ENCODE measurements around the gene DSTN. TPM values are rescaled to one million over a fixed set of nuclear protein-coding genes. Genes with fewer than 3 reads are reported as not detected.

DSTN gene
- 165 TPM for total RNA-seq
- long read RNA-seq, transcript DSTN-203 (5 exons, 1,853 nt), result minor isoform, 10 of 841 reads
- long read RNA-seq, transcript DSTN-201 (4 exons, 3,617 nt), result major isoform, 776 of 841 reads
- long read RNA-seq, partial matches to known transcripts, result 19 of 841 reads
- long read RNA-seq, other reads (novel, unspliced or antisense), result 36 of 841 reads

DNA sequence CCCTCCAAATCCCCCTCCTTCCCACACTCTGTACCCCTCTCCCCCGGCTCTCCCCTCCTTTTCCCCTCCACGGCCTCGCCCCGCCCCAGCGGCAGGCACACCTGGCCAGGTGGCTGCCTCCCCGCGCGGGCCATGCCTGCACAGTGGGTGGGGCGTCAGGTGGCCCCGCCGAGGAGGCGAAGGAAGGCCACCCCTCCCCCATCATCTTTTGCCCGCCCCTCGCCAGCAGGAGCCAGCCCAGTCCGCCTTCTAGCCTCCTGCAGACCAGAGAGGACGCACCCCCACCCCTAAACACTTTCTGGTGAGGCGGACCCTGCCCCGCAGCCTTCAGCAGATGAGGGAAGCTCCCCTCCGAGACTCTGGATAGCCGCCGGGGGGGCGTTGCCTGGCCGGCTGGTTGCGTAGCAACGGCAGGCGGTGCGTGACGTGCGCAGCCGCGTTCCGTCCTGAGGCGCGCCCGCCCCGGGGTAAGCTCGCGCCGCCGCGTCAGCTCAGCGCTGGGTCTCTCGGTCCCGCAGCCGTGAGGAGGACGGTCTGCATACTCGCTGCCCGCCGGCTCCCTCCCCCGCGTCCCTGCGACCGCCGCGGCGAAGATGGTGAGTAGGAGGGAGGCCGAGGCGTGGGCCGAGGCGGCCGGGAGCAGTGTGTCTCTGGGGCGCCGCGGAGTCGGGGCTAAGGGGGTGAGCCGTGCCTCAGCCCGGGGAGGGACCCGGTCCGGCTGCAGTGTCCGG, at the start of gene DSTN:
Gene DSTN (plus strand): TSS at position 460 of the 731 bp plus-strand sequence. CDS start 134 bp downstream, at position 594.
- DNase-seq (ENCODE audit: low spot score), result peak; percentile 97

DNA sequence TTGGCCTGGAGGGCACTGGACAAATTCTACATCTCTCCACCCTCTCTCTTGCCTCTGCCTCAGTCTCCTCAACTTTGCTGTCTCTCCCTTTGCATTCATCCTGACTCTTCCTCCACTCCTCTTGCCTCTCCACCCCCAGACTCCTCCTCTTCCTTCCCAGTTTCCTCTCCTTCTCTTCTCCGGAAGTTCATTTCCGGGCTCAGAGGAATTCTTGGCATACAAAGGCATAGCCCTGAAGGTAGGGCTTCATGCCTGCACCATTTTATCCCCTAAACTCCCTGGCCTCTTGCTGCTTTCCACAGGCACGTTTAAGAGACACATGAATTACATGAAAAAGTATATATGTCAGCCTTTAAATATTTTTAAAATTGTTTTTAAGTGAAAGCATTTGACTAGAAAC, 49.3 kb upstream of the DSTN start:
- no peak for DNase-seq (ENCODE audit: low spot score)

DNA sequence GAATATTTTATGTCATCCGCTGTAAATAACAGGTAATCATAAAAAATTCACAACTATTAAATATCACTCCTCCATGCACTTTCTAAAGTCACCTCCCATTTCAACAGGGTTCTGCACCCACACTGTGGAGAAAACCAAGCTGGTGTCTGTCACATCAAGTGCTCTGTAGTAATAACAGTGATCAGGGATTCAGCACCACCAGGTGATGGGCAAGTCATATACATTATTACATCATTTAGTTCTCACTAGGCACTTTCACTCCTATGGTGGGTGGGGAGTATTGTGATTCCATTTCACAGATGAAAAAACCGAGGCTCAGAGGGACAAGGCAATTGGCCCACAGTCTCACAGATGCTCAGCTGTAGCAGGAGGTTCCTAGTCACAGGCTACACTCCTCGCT, 47.3 kb upstream of the DSTN start:
- no peak for DNase-seq (ENCODE audit: low spot score)

DNA sequence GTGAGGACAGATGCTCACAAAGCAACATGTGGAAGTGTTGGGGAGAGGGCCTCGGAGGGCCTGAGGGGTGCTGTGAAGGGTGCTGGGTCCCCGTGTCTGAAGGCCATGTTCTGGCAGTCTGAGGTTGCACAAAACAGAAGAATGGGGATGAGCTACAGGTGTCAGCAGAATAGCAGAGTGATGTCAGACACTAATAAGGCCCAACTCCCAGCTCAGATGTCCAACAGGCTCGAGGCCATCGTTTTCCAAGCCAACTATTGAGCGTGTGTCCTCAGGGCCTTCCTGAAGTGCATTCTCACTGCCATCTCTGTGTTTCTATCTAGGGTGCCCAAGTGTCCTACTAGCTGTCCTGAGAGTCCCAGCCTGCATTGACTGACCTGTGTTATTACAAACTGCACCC, 46.5 kb upstream of the DSTN start:
- no peak for DNase-seq (ENCODE audit: low spot score)

DNA sequence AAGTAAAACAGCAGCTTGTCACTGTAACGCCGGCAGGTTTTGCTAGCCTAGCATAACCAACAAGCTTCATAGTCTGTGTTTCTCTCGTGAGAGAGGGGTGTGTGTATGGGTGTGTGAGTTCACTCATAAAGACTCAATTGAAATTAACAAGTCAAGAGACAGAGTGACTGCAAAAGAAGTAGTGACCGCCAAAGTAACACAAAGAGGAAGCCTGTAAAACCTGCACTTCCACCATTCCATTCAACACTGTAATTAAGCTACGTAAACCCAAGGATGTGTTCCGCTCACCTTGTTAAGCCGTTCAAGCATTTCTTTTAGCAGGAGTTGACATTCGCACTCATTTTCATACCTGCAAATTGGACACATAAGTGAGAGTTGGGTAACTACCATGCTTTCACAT, 45.3 kb upstream of the DSTN start:
- no peak for DNase-seq (ENCODE audit: low spot score)

DNA sequence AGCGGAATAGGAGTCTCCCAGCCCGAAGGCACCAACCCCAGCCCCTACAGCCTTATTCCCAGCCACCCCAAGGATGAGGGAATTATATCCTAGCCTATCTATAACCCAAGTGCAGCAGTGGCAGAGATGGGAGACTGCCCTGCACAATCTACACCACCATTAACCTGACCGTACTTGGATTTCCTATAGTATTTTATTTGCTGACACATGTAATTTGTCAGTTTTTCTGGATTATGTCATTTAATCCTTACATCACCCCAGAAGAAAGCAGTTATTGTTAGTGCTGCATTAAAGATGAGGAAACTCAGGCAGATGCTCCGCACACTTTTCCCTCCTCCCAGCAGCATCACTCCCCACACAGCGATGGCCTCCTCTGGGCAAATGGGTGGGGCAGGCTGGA, 44.7 kb upstream of the DSTN start:
- DNase-seq (ENCODE audit: low spot score), result no peak

DNA sequence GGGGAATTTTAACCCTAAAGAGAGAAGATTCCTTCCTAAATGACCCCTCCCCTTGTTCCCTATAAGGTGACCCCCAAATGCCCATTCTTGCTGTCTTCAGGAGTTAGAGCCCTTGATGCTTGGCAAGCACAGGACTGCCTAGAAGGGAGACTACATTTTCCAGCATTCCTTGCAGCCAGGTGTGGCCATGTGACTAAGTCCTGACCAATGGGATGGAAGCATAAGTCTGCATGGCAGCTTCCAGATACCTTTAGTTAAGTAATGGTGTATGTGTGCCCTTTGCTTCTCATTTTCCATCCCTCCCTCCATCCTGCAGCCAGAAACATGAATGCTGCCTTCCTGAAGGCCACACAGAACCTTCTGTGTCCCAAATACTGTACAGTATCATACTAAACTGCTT, 44.2 kb upstream of the DSTN start:
- no peak for DNase-seq (ENCODE audit: low spot score)

DNA sequence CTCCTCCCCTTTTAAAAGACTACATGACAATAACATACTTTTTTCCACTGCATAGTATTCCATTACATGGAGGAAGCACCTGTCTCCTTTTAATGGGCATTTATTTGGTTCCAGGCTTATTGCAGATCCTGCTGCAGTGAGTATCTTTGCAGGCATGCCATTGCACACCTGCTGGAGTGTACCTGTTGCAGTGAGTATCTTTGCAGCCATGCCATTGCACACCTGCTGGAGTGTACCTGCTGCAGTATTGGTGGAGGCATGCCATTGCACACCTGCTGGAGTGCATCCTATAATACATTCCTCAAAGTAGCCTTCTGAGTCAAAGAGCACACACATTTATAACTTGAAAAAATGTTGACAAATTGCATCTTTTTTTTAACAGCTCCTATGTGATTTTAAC, 40.3 kb upstream of the DSTN start:
- DNase-seq (ENCODE audit: low spot score), result no peak

DNA sequence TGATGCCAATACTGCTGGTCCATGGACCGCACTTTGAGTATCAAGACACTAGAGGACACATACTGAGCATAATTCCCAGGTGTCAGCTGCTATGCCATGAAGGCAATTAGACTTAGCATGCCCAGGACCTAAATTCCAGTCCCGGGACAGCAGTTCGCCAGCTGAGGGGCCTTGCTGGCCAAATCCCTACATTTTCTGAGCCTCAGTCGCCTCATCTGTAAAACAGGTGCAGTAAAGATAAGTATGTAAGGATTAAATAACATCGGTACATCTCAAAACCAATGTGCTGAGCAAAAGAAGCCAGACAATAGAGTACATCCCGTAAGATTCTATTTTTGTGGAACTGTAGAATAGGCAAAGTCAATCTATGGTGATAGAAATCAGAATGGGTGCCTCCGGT, 39.7 kb upstream of the DSTN start:
- DNase-seq (ENCODE audit: low spot score), result no peak

DNA sequence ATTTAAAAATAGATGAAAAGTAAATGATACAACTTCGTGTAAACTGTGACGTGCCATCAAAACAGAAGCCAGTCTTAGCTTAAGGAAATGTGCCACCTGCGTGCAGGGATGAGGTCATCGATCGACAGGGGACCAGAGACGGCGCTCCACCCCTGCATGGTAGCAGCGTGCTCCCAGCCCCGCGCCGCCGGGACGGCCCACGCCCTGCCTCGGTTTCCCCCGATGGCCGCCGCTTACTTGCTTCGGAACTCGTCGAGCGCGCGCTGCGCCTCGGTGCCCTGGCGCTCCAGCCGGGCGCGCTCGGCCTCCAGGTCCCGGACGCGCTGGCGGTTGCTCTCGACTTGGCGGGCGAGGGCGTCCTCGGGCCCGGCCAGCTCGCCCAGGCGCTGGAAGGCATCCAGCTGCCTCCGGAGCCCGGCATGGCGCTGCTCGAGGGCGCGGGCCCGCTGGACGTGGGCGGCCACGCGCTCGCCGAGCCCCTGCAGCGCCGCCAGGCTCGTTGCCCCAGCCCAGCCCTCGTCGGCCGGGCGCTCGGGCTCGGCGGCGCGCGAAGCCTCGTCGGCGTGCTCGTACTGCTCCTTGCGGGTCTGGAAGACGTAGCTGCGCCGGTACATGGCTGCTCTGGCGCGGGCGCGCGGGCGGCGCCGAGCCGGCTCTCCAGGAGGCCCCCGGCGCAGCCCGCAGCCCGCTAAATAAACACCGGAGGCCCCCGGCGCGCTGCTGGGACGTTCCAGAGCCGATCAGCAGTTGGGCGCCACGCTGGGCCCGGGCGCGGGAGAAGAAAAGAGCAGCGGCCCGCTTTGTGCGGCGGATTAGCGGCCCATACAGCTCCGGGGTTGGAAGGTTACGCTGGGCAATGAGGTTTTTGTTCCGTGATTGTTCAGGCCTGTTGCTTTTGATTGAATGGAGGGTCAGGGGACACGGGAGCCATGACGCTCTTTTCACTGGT, 38.9 kb upstream of the DSTN start, which contains the start of gene BFSP1:
Gene BFSP1 (minus strand): TSS at position 664 of the 949 bp plus-strand sequence. CDS start 50 bp downstream, at position 614.
- DNase-seq (ENCODE audit: low spot score), result no peak

DNA sequence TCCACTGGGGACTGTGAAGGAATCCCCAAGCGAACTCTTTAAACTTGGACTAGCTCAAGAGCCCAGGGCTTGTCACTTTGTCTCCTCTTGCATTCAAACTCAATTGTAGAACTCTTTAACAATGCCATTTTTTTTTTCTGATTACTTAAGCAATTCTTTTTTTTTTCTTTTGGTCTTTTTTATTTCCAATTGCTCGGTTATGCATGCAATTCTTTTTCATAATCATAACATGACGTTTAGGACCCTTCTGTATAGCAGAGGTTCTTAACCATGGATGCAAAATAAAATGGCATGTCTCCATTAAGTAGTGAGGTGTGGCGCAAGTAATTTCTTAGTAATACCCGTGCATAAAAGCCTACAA, 38.2 kb upstream of the DSTN start:
- no peak for DNase-seq (ENCODE audit: low spot score)

DNA sequence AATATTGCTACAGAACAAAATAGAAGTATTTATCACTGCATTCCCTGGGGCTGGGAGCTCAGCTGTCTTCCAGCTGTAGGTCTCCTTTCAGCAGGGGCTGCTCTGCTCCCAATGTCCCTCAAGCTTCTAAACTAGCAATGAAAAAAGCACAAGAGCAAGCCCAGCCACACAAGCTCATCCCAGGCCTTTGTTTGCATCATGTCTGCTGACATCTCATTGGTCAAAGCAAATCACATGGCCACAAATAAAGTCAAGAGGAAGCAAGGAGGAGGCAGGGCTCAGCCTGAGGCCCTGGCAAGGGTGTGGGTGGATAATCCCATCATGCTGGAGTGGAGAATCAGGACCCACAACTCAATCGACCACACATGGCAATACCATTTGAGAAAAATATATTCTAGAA, 36.5 kb upstream of the DSTN start:
- DNase-seq (ENCODE audit: low spot score), result no peak

DNA sequence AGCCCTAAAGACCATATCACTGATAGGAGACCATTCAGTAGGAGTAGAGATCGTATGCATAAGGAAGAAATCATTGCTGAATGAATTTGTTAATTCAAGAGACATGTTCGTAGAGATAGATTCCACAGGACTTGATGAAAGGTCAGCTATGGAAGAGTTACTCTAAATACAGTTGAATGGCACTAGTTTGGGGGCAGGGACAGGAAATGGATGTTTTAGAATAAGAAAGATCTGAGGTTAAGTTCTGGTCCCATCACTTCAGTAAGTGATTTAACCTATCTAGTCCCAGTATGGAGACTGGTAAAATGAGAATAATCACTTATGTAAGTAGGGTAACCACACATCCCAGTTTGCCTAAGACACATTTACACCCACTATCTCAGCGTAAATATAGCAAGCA, 35.8 kb upstream of the DSTN start:
- no peak for DNase-seq (ENCODE audit: low spot score)

DNA sequence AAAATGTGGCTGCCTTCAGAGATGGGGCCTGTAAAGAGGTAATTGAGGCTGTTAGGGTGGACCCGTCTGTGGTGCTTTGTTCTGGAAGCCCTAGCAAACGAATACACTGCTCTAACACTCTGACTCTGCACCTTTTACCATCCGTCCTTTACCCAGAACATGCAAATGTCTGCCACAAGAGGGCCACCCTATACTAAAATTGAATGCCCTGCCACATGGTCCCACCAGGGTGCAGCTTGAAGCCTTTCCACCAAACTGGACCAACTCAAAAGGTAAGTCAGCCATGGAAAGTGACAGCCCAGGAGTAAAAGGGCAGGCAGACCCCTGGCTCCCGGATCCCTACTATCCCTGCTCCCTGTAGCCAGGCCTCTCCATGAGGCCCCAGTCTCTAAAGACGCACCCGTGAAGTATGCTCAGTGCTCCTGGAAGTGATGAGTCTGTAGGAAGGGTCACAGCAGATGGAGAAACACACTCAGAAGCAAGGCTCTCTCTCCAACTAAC, 32.9 kb upstream of the DSTN start:
- DNase-seq (ENCODE audit: low spot score), result no peak

DNA sequence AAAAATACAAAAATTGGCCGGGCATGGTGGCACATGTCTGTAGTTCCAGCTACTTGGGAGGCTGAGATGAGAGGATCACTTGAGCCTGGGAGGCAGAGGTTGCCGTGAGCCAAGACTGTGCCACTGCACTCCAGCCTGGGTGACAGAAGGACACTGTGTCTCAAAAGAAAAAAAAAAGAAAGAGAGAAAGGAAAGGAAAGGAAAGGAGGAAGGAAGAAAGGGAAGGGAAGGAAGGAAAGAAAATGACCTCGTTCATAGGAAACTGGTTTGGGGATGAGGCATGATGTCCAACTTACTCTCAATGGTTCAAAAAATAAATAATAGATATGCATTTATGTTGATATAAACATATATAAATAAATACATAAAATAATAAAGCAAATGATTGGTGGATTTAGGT, 31.9 kb upstream of the DSTN start:
- DNase-seq (ENCODE audit: low spot score), result no peak

DNA sequence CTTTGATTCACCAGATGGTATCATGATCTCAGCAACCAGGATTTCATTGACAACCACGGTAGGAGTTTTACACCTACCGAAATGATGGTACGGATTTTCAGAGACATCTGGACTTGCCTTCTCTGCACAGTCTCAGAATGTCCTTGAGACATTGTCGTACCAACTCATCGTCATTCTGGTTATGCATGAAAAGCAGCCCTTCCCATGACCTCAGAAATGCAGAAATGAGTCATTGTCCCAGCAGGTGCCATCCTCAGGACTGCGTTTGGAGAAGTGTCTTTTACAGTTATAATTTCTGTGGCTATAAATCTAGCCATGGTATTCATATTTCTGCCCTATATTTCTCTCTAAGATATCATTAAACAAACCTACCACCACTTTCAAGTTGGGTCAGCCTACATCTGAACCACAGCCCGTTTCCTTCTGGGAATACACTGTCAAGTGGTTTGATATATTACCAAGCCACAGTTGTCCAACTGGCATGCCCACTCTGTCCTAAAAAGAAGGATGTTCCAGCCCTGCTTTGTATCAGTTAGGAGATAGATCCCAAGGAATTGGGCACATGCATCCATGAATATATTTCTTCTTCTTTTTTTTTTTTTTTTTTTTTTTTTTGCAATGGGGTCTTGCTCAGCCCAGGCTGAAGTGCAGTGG, 31.2 kb upstream of the DSTN start:
- DNase-seq (ENCODE audit: low spot score), result no peak

DNA sequence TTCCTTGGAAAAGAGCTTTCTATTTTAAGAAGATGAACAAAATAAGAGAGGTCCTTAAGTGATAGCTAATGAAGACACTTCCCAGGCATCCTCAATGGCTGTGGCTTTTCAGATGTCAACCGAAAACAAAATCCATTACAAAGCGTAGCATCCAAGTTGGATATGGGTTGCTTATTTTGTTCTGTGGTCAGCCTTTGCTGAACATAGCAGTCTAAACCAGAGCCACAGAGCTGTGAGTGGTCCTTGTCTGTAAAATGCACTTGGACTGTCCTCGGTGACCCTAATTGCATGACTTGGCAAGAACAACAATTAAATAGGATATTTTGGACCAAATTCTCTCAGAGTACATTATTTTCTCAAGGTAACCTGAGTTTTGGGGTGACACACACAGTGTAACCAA, 28.3 kb upstream of the DSTN start:
- DNase-seq (ENCODE audit: low spot score), result no peak

DNA sequence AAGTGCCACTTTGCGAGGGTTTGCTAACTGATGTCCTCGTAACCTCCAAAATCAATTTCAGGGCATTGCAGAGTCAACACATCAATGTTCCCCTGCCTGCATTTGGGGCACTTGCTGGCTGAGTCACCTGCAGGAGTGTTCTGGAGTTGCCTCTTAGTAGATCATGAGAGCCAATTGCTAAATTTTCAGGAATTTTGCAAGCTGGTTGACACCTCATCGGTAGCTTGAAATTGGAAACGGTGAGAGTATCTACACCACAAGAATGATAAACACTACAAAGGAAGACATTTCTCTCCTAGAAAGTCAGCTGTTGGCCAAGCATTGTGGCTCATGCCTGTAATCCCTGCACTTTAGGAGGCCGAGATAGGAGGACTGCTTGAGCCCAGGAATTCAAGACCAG, 27.9 kb upstream of the DSTN start:
- DNase-seq (ENCODE audit: low spot score), result no peak

DNA sequence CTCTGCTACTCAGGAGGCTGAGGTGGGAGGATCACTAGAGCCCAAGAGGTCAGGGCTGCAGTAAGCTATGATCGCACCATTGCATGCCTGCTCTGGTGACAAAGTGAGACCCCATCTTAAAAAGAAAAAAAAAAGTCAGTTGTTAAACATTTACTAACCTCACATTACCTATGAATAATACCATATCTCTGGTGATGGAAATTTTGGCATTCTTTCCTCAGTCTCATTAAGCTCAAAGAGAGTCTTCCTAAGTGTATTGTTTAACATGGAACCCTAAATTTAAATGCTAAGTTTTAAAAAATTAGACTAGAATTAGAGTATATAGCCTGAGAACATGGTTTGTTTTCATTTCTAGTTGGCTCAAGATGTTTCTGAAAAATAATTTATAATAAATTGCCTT, 27.4 kb upstream of the DSTN start:
- no peak for DNase-seq (ENCODE audit: low spot score)

DNA sequence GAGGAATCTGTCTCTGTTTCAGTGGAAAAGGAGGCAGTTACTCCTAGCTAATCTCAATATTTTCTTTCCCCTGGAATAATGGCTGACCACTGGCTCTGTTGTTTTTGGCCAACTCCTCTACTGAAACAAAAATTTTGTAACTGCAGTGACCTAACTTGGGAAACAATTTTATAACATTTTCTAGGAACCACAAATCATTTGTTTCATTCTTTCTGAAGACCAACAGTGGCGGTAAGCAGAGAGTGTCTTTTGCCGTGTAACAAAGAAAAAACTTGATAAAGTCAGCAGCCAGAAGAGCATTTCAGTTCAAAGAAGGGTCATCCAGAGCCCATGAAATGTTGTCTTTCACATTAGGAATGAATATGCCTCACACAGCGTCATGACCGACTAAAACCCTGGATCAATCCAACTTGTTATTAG, 26.9 kb upstream of the DSTN start:
- DNase-seq (ENCODE audit: low spot score), result no peak

DNA sequence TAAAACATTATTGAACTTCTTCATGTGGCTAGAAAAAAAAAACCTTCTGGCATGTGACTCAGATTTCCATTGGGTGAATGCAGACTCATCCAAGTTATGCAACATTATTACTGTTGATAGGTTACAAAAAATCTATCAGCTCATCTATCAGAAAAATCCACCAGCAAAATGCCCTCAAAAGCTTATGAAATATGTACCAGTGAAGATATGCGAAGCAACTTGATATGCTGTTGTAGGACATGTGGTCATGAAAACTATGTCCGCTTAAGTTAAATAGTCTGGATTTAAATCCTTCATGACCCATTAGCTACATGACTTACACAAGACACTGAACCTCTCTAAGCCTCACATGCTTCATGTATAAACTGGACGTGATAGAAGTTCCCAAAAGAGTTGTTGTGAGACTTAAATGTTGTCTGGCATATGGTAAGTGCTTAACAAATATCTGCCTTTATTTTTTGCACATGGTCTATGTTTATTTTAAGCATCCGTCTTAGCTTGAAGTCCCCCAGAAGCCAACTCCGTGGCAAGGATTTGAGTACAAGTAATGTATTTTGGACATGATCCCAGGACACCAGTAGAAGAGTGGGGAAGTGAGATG, 26.2 kb upstream of the DSTN start:
- no peak for DNase-seq (ENCODE audit: low spot score)

Data from mesenteric fat pad (tissue), 1 donor.